Left lung (tissue), 10 donors: Measurements from ENCODE around the gene PLAGL2. TPM values are rescaled to one million over a fixed set of nuclear protein-coding genes. Genes with fewer than 3 reads are reported as not detected.

Experiments used
- ATAC-seq: fragments of 200-7000 bp; cut with Tn5 transposase; one replicate; pipeline ENCODE4 v1.9.1; 2020; ENCODE audit warnings: moderate library complexity
- DNase-seq, 4 donors: peaks; one replicate each; pipeline ENCODE4 v3.0.0-alpha.2; 2013 to 2020
- H3K27ac ChIP-seq, 2 donors: fragments of 200-600 bp; sonication (generic) in 1 of 2; one replicate each; pipeline versions ENCODE4 v1.5.0 to v1.8.0; 2020 to 2021
- H3K27me3 ChIP-seq, 2 donors: fragments of 200-600 bp; sonication (generic) in 1 of 2; one replicate each; pipeline versions ENCODE4 v1.5.0 to v1.8.0; 2020 to 2021
- H3K36me3 ChIP-seq, 2 donors: fragments of 200-600 bp; sonication (generic) in 1 of 2; one replicate each; pipeline versions ENCODE4 v1.5.0 to v1.8.0; 2020 to 2021
- H3K4me1 ChIP-seq, 2 donors: fragments of 200-600 bp; one replicate each; pipeline ENCODE4 v1.8.0; 2021
- H3K4me3 ChIP-seq, 2 donors: fragments of 200-600 bp; sonication (generic) in 1 of 2; one replicate each; pipeline versions ENCODE4 v1.5.0 to v1.8.0; 2020 to 2021; ENCODE audit warnings: mild to moderate bottlenecking in 1 of 2
- H3K9me3 ChIP-seq, 2 donors: fragments of 200-600 bp; sonication (generic) in 1 of 2; one replicate each; pipeline versions ENCODE4 v1.5.0 to v1.8.0; 2020 to 2021
- intact Hi-C, 2 donors: fragments of 100-400 bp; cut with DNase I; formaldehyde crosslinking; loops; one replicate each; pipeline versions ENCODE4 v1.11.2 to v1.14.2; 2022
- polyA plus RNA-seq, 6 donors: library from polyadenylated mRNA; unstranded; fragments of 120-200 nt; gene quantifications; one replicate each; pipeline ENCODE4 v1.2.1, GENCODE V29; 2013; ENCODE audit not compliant: insufficient read length in 6 of 6
- total RNA-seq, 2 donors: library from RNA; stranded (reverse); fragmentation: NEBNext Ultra II Directional; extraction: Animal tissue kit (Norgen Biotek cat#: 25700); gene quantifications; one replicate each; pipeline ENCODE4 v1.2.1, GENCODE V29; 2021
- TF ChIP-seq, protein P1 (sequence below), 2 donors: fragments of 200-600 bp; sonication (generic) in 1 of 2; IDR thresholded peaks; one replicate each; pipeline versions ENCODE4 v1.5.0 to v1.8.0; 2021; ENCODE audit warnings: antibody characterized with exemption in 2 of 2
- donor health status: DM: no; HTN: yes; CAD: no.
- donor health status: DM: no; HTN: no; CAD: no.

The PLAGL2 gene
- total and polyA plus RNA-seq, 8 donors: 12.6 to 28.0 (median 25.3) TPM

DNA sequence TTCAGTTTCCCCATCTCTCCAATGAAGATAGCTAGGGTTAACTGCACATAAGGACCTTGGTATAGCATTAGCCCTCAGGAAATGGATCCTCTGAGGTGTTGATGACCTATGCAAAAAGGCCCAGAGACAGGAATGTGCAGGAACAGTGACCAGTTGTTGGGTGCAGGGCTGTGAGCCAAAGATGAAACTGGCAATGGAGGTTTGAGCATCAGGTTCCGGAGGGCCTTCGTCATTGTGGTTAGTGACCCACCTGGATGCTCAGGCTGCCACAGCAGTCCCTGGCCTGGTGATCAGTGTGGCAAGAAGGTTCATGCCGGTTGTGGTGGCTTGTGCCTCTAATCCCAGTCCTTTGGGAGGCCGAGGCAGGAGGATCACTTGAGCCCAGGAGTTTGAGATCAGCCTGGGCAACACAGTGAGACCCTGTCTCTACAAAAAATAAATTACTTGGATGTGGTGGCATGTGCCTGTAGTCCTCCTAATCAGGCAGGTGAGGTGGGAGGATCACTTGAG, 54.3 kb downstream of the PLAGL2 start:
- TF ChIP-seq, protein P1, sequence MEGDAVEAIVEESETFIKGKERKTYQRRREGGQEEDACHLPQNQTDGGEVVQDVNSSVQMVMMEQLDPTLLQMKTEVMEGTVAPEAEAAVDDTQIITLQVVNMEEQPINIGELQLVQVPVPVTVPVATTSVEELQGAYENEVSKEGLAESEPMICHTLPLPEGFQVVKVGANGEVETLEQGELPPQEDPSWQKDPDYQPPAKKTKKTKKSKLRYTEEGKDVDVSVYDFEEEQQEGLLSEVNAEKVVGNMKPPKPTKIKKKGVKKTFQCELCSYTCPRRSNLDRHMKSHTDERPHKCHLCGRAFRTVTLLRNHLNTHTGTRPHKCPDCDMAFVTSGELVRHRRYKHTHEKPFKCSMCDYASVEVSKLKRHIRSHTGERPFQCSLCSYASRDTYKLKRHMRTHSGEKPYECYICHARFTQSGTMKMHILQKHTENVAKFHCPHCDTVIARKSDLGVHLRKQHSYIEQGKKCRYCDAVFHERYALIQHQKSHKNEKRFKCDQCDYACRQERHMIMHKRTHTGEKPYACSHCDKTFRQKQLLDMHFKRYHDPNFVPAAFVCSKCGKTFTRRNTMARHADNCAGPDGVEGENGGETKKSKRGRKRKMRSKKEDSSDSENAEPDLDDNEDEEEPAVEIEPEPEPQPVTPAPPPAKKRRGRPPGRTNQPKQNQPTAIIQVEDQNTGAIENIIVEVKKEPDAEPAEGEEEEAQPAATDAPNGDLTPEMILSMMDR (IDR thresholded peaks at IDR 0.05): no peak
- H3K27me3 ChIP-seq: no peaks in the 10 kb centered on the region
- H3K4me3 ChIP-seq: no peak overlapping the region
- intact Hi-C loops: no loop called here
- DNase-seq (no peak), ATAC-seq (no peak)
- H3K4me1 ChIP-seq: peaks cover 6 to 34% of the 10 kb centered on the region in 2 donors
- H3K36me3 ChIP-seq: peaks cover 0 to 78% of the 10 kb centered on the region in 2 donors
- no peak overlapping the region for H3K27ac ChIP-seq
- no peaks in the 10 kb centered on the region for H3K9me3 ChIP-seq

DNA sequence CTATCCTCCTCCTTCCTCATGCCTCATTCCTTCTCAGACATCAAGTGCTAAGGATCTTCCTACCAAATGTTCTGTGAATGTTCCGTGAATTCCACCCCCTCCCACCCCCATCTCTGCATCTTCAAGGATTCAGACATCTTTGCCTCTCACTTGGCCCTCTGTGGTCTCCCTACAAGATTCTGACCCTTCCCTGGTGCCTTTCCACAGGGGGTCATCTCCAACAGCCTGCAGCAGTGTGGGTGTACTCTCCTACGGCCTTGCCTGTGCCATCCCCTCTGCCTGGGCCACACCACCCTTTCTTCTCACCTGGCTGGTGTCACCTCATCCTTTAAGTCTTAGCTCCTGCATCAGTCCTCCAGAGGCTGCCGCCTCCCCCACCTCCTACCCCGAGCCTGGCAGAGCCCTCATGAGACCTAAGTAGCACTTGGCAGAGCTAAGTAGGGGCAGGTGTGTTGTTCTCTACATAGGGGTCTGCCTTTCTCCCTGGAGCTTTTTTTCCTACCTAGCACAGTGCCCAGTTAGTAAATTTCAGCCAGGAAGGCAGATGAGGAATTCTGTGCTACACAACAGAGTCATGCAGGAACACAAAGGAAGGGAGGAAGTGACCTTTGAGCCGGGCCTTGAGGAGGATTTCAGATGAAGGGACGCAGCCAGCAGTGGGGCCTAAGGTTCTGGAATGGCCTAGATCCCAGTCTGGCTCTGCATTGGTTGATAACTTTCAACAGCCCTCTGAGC, 55.0 kb downstream of the PLAGL2 start:
- Histone ChIP-seq H3K4me1 (peaks cover 6 to 34% of the 10 kb centered on the region in 2 donors), H3K4me3 (no peak overlapping the region), H3K27ac (no peak overlapping the region), H3K36me3 (peaks cover 0 to 78% of the 10 kb centered on the region in 2 donors), H3K27me3 (no peaks in the 10 kb centered on the region), H3K9me3 (no peaks in the 10 kb centered on the region)
- TF ChIP-seq, protein P1 (IDR thresholded peaks at IDR 0.05): no peak
- intact Hi-C loops: no loop called here
- DNase-seq (no peak), ATAC-seq (no peak)

DNA sequence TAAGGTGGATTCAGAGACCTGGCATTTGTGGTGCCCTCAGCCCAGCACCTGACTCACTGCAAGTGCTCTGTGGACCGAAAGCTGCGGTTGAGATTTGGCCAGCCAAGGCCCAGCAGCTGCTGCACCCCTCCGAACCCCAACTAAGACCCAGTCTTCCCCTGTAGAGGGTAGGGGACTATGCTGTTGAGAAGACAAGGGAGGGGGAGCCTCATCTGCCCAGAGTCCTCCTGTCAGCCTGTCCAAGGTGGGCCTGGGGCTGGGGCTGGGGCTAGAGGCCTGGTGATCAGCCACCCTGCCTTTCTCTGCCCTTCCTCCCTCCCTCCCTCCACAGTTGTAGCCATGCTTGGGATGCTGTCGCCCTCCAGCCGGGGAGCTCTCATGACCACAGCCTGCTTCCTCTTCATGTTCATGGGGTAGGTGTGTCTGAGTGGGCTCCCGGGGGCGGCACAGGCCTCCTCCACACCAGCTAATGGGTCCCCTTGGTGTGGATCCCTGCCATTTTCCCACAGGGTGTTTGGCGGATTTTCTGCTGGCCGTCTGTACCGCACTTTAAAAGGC, 57.2 kb downstream of the PLAGL2 start:
- Histone ChIP-seq H3K36me3 (peaks cover 0 to 91% of the 10 kb centered on the region in 2 donors), H3K27me3 (no peaks in the 10 kb centered on the region), H3K27ac (no peak overlapping the region), H3K9me3 (no peaks in the 10 kb centered on the region), H3K4me3 (no peak overlapping the region), H3K4me1 (peaks cover 6 to 17% of the 10 kb centered on the region in 2 donors)
- ATAC-seq (no peak), DNase-seq (no peak)
- TF ChIP-seq, protein P1 (IDR thresholded peaks at IDR 0.05): no peak
- intact Hi-C loops: no loop called here

DNA sequence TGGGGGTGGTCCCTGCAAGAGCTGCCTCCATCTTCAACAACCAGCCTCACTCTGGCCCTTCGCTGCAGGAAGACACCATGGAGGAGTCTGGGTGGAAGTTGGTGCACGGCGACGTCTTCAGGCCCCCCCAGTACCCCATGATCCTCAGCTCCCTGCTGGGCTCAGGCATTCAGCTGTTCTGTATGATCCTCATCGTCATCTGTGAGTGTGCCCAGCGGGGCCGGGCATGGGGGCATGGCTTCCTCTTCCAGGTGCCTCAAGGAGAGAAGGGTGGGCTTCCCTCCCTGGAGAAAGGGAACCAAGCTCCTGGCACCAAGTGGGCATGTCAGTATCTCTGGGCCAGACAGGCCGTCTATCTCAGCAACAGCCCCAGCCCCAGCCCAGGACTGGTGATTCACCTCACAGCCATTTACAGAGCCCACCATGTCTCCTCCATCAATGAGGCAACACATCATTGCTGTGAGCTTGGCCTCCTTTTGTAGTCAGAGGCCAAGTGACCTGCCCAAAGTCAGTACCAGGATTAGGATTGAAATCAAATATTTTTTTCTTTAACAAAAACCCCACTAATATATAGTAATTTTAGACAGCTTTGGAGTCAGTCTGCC, 57.9 kb downstream of the PLAGL2 start:
- ATAC-seq (no peak), DNase-seq (no peak)
- H3K27me3 ChIP-seq: no peaks in the 10 kb centered on the region
- H3K4me3 ChIP-seq: no peak overlapping the region
- no peak overlapping the region for H3K27ac ChIP-seq
- no peaks in the 10 kb centered on the region for H3K9me3 ChIP-seq
- H3K4me1 ChIP-seq: peaks cover 2 to 10% of the 10 kb centered on the region in 2 donors
- peaks cover 2 to 98% of the 10 kb centered on the region in 2 donors for H3K36me3 ChIP-seq
- TF ChIP-seq, protein P1 (IDR thresholded peaks at IDR 0.05): no peak
- intact Hi-C loops: no loop called here
